Activated CD8-positive, alpha-beta T cell treated with anti-CD3 and anti-CD28 coated beads, Interleukin-2, amount 10 ng/mL, durations not matched to agents 7 days and 5 days (primary cell): ENCODE results near the gene COG5. TPM values are rescaled to one million over a fixed set of nuclear protein-coding genes. Genes with fewer than 3 reads are reported as not detected.
A peak's percentile ranks its signal among the peaks of the same experiment; 100 is the strongest.
"Not testable (repeated sequence)": the region's sequence is repeated elsewhere in the genome, so short reads cannot be mapped to it uniquely, and the experiment has no call there.

ENCODE experiments used
- ATAC-seq: fragments of 150-1000 bp; cut with Tn5 transposase; one replicate; pipeline ENCODE4 v1.10.0; 2021; ENCODE audit warnings: moderate library complexity
- CTCF ChIA-PET: fragments of 350-600 bp; sonication (Branson Sonifier 250); formaldehyde crosslinking; loops from one replicate; lab custom pipeline; 2021; ENCODE audit warnings: antibody characterized with exemption; lab: Charles Lee
- POLR2A ChIA-PET: fragments of 350-600 bp; sonication (Branson Sonifier 250); formaldehyde crosslinking; loops from one replicate; lab custom pipeline; 2021; ENCODE audit warnings: antibody characterized with exemption; lab: Charles Lee
- DNase-seq: peaks from one replicate; pipeline ENCODE4 v3.0.0-alpha.2; 2020
- H3K27ac Mint-ChIP-seq: one replicate; pipeline ENCODE4 v1.8.0; 2021; ENCODE audit warnings: mild to moderate bottlenecking, mixed read lengths
- H3K27me3 Mint-ChIP-seq: one replicate; pipeline ENCODE4 v1.8.0; 2021; ENCODE audit warnings: low read depth, mixed read lengths
- H3K36me3 Mint-ChIP-seq: one replicate; pipeline ENCODE4 v1.8.0; 2021; ENCODE audit warnings: low read depth, mixed read lengths
- H3K4me1 Mint-ChIP-seq: one replicate; pipeline ENCODE4 v1.8.0; 2021; ENCODE audit warnings: low read depth, mixed read lengths
- H3K4me3 Mint-ChIP-seq: one replicate; pipeline ENCODE4 v1.8.0; 2021; ENCODE audit warnings: mild to moderate bottlenecking, mixed read lengths
- H3K9me3 Mint-ChIP-seq: one replicate; pipeline ENCODE4 v1.8.0; 2022; ENCODE audit warnings: mixed read lengths; ENCODE audit not compliant: insufficient read depth
- total RNA-seq, 2 experiments: library from RNA; stranded (reverse); gene quantifications; one replicate each; pipeline ENCODE4 v1.2.3, GENCODE V29; 2021

COG5 gene
- total RNA-seq, 2 experiments from 2014 or later, result 31.3 to 31.8 TPM

- Mint-ChIP-seq H3K4me1 (no peaks in the 10 kb centered on the region), H3K27me3 (no peaks in the 10 kb centered on the region), H3K36me3 (no peaks in the 10 kb centered on the region), H3K4me3 (no peak overlapping the region), H3K27ac (no peak overlapping the region), H3K9me3 (no peaks in the 10 kb centered on the region)
- DNase-seq (no peak), ATAC-seq (no peak)
- CTCF ChIA-PET, result no interaction called here
- POLR2A ChIA-PET, result interaction anchor here (0.6 kb wide), 1 partner anchor 582 kb away, joined by 3 read pairs; no protein-coding TSS in a partner anchor
Observed at GRCh38 chr7:107228291-107228690, 335.4 kb downstream of the COG5 start.

GRCh38 chr7:107224374-107225223 is 339.1 kb downstream of the COG5 start:
- Mint-ChIP-seq H3K27ac (no peak overlapping the region), H3K4me3 (no peak overlapping the region), H3K4me1 (no peaks in the 10 kb centered on the region), H3K36me3 (no peaks in the 10 kb centered on the region), H3K9me3 (no peaks in the 10 kb centered on the region), H3K27me3 (no peaks in the 10 kb centered on the region)
- CTCF ChIA-PET, result interaction anchor here (0.6 kb wide), 1 partner anchor 658 kb away, joined by 3 read pairs; no protein-coding TSS in a partner anchor
- ATAC-seq, result no peak
- no peak for DNase-seq
- POLR2A ChIA-PET, result no interaction called here

GRCh38 chr7:107220806-107221205 is 342.9 kb downstream of the COG5 start:
- POLR2A ChIA-PET, H3K4me3 Mint-ChIP-seq, DNase-seq, H3K27ac Mint-ChIP-seq, ATAC-seq, CTCF ChIA-PET, H3K36me3 Mint-ChIP-seq, H3K9me3 Mint-ChIP-seq, H3K27me3 Mint-ChIP-seq, H3K4me1 Mint-ChIP-seq: not testable (repeated sequence)

GRCh38 chr7:107220356-107220755 is 343.4 kb downstream of the COG5 start:
- Mint-ChIP-seq H3K27ac (no peak overlapping the region), H3K9me3 (peaks cover 3% of the 10 kb centered on the region), H3K4me3 (no peak overlapping the region), H3K27me3 (no peaks in the 10 kb centered on the region), H3K4me1 (no peaks in the 10 kb centered on the region), H3K36me3 (peaks cover 5% of the 10 kb centered on the region)
- CTCF ChIA-PET, result no interaction called here
- POLR2A ChIA-PET, result no interaction called here
- DNase-seq (no peak), ATAC-seq (no peak)

- Mint-ChIP-seq H3K4me1 (no peaks in the 10 kb centered on the region), H3K27me3 (no peaks in the 10 kb centered on the region), H3K27ac (no peak overlapping the region), H3K36me3 (peaks cover 8% of the 10 kb centered on the region), H3K4me3 (no peak overlapping the region), H3K9me3 (peaks cover 3% of the 10 kb centered on the region)
- no peak for ATAC-seq
- POLR2A ChIA-PET, result no interaction called here
- no peak for DNase-seq
- CTCF ChIA-PET, result no interaction called here
Observed at GRCh38 chr7:107219563-107220244, 344.0 kb downstream of the COG5 start.

GRCh38 chr7:107213945-107214344 is 349.8 kb downstream of the COG5 start:
- Mint-ChIP-seq H3K9me3 (peaks cover 10% of the 10 kb centered on the region), H3K27me3 (no peaks in the 10 kb centered on the region), H3K27ac (no peak overlapping the region), H3K36me3 (peaks cover 17% of the 10 kb centered on the region), H3K4me3 (no peak overlapping the region), H3K4me1 (no peaks in the 10 kb centered on the region)
- DNase-seq, result no peak
- ChIA-PET POLR2A (no interaction called here), CTCF (no interaction called here)
- ATAC-seq, result no peak

GRCh38 chr7:107213193-107213788 is 350.4 kb downstream of the COG5 start:
- ChIA-PET POLR2A (no interaction called here), CTCF (no interaction called here)
- ATAC-seq (no peak), DNase-seq (no peak)
- Mint-ChIP-seq H3K27me3 (no peaks in the 10 kb centered on the region), H3K36me3 (peaks cover 18% of the 10 kb centered on the region), H3K27ac (no peak overlapping the region), H3K4me1 (no peaks in the 10 kb centered on the region), H3K4me3 (no peak overlapping the region), H3K9me3 (peaks cover 10% of the 10 kb centered on the region)

GRCh38 chr7:107212725-107213124 is 351.0 kb downstream of the COG5 start:
- H3K27ac Mint-ChIP-seq, result no peak overlapping the region
- peaks cover 18% of the 10 kb centered on the region for H3K36me3 Mint-ChIP-seq
- peaks cover 9% of the 10 kb centered on the region for H3K9me3 Mint-ChIP-seq
- DNase-seq (no peak), ATAC-seq (no peak)
- H3K4me1 Mint-ChIP-seq, result no peaks in the 10 kb centered on the region
- CTCF ChIA-PET, result no interaction called here
- H3K4me3 Mint-ChIP-seq, result no peak overlapping the region
- no peaks in the 10 kb centered on the region for H3K27me3 Mint-ChIP-seq
- POLR2A ChIA-PET, result no interaction called here

GRCh38 chr7:107210400-107210799 is 353.3 kb downstream of the COG5 start:
- DNase-seq, result no peak
- ChIA-PET CTCF (no interaction called here), POLR2A (no interaction called here)
- Mint-ChIP-seq H3K4me3 (no peak overlapping the region), H3K27ac (no peak overlapping the region), H3K9me3 (peaks cover 7% of the 10 kb centered on the region), H3K27me3 (no peaks in the 10 kb centered on the region), H3K36me3 (peaks cover 24% of the 10 kb centered on the region), H3K4me1 (no peaks in the 10 kb centered on the region)
- no peak for ATAC-seq

GRCh38 chr7:107209565-107209964 is 354.2 kb downstream of the COG5 start:
- CTCF ChIA-PET, result interaction anchor here (1.0 kb wide), 1 partner anchor 16 kb away, joined by 3 read pairs; no protein-coding TSS in a partner anchor
- Mint-ChIP-seq H3K27me3 (no peaks in the 10 kb centered on the region), H3K9me3 (peaks cover 7% of the 10 kb centered on the region), H3K4me3 (no peak overlapping the region), H3K36me3 (peaks cover 24% of the 10 kb centered on the region), H3K27ac (no peak overlapping the region), H3K4me1 (no peaks in the 10 kb centered on the region)
- POLR2A ChIA-PET, result no interaction called here
- ATAC-seq, result no peak
- DNase-seq, result no peak

GRCh38 chr7:107208563-107208962 is 355.2 kb downstream of the COG5 start:
- CTCF ChIA-PET, result interaction anchor here (1.0 kb wide), 1 partner anchor 14 kb away, joined by 3 read pairs; no protein-coding TSS in a partner anchor
- peaks cover 24% of the 10 kb centered on the region for H3K36me3 Mint-ChIP-seq
- POLR2A ChIA-PET, result no interaction called here
- ATAC-seq (no peak), DNase-seq (no peak)
- H3K9me3 Mint-ChIP-seq, result peaks cover 1% of the 10 kb centered on the region
- no peak overlapping the region for H3K4me3 Mint-ChIP-seq
- no peaks in the 10 kb centered on the region for H3K27me3 Mint-ChIP-seq
- H3K27ac Mint-ChIP-seq, result no peak overlapping the region
- no peaks in the 10 kb centered on the region for H3K4me1 Mint-ChIP-seq

GRCh38 chr7:107208024-107208521 is 355.6 kb downstream of the COG5 start:
- Mint-ChIP-seq H3K36me3 (peaks cover 26% of the 10 kb centered on the region), H3K4me1 (no peaks in the 10 kb centered on the region), H3K4me3 (no peak overlapping the region), H3K9me3 (no peaks in the 10 kb centered on the region), H3K27ac (peak overlapping the region; percentile 11), H3K27me3 (no peaks in the 10 kb centered on the region)
- ChIA-PET CTCF (no interaction called here), POLR2A (no interaction called here)
- ATAC-seq (no peak), DNase-seq (no peak)
